ENCODE results near the gene SMCO3.

The SMCO3 gene

DNA sequence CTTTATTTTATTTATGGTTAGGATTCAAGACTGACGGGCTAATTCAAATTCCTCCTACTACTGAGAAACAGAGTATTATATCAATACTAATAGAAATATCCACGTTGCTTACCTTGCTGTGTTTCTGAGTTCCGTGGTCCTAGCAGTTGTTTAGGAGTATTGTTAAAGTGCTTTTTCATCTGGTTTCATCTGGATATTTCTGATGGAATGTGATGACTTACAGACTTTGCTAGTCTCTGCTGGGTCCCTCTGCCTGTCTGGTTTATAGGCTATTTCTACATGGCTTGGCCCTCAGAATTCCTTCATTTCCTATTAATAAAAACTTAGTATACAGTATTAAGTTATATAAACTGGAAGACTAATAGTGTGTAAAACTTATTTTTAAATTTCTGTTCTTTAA, at the start of gene SMCO3:
Gene SMCO3, minus strand, starts transcription at position 169 of the 400 bp plus-strand sequence. CDS start 7,502 bp downstream, outside the sequence.
- Mint-ChIP-seq H3K9me3 (no peaks in the 10 kb centered on the region), H3K4me1 (ENCODE audit: low read depth) (peaks cover 23% of the 10 kb centered on the region), H3K36me3 (ENCODE audit: low read depth) (no peaks in the 10 kb centered on the region), H3K27me3 (no peaks in the 10 kb centered on the region), H3K4me3 (no peak within 1 kb of the TSS), H3K27ac (no peak within 1 kb of the TSS)

DNA sequence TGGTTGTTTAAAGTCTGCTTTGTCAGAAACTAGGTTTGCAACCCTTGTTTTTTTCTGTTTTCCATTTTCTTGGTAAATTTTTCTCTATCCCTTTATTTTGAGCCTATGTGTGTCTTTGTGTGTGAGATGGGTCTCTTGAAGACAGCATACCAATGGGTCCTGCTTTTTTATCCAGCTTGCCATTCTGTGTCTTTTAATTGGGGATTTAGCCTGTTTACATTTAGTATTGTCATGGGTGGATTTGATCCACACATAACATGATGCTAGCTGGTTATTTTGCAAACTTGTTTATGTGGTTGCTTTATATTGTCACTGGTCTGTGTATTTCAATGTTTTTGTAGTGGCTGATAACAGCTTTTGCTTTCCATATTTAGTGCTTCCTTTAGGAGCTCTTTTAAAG, 46.5 kb upstream of the SMCO3 start:
- peaks cover 5% of the 10 kb centered on the region for H3K36me3 Mint-ChIP-seq (ENCODE audit: low read depth)
- H3K4me1 Mint-ChIP-seq (ENCODE audit: low read depth): no peaks in the 10 kb centered on the region
- H3K27ac Mint-ChIP-seq: no peak overlapping the region
- no peaks in the 10 kb centered on the region for H3K27me3 Mint-ChIP-seq
- H3K4me3 Mint-ChIP-seq: no peak overlapping the region
- H3K9me3 Mint-ChIP-seq: peaks cover 13% of the 10 kb centered on the region

DNA sequence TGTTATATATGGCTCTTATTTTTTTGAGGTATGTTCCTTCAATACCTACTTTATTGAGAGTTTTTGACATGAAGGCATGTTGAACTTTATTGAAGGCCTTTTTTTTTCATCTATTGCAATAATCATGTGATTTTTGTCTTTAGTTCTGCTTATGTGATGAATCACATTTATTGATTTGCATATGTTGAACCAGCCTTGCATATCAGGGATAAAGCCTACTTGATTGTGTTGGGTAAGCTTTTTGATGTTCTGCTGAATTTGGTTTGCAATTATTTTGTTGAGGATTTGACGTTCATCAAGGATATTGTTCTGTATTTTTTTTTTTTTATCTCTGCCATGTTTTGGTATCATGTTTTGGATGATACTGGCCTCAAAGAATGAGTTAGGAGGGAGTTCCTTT, 44.5 kb upstream of the SMCO3 start:
- peaks cover 3% of the 10 kb centered on the region for H3K4me1 Mint-ChIP-seq (ENCODE audit: low read depth)
- H3K27ac Mint-ChIP-seq: no peak overlapping the region
- H3K27me3 Mint-ChIP-seq: no peaks in the 10 kb centered on the region
- no peak overlapping the region for H3K4me3 Mint-ChIP-seq
- peaks cover 5% of the 10 kb centered on the region for H3K36me3 Mint-ChIP-seq (ENCODE audit: low read depth)
- H3K9me3 Mint-ChIP-seq: peaks cover 13% of the 10 kb centered on the region

DNA sequence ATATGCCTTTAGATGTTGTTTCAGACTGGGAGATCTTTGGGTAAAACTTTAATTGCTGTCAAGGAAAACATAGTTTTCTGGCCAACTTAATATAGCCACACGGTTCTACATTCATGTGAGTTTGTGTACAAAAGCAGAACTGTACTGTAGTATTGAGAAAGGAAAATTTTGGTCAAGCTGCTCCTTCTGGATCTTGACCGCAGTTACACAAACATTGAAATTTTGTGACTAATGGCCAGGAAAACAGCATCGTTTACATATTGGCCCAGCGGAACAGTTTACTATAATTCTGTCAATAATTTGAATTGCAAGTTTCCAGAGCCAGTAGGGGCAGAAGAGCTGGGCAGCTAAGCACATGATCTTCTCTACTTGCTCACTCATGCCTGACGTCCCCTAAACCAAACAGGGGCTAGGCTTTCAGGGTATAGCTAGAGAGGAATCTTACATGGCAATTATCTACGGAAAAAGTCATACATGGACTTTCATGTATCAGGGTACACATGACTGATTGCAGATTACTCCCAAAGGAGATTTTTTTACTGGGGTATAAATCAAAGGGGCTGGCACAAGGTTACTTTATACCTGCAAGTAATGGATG, 40.7 kb upstream of the SMCO3 start:
- no peak overlapping the region for H3K4me3 Mint-ChIP-seq
- H3K36me3 Mint-ChIP-seq (ENCODE audit: low read depth): no peaks in the 10 kb centered on the region
- no peaks in the 10 kb centered on the region for H3K27me3 Mint-ChIP-seq
- peaks cover 3% of the 10 kb centered on the region for H3K4me1 Mint-ChIP-seq (ENCODE audit: low read depth)
- peaks cover 9% of the 10 kb centered on the region for H3K9me3 Mint-ChIP-seq
- no peak overlapping the region for H3K27ac Mint-ChIP-seq

DNA sequence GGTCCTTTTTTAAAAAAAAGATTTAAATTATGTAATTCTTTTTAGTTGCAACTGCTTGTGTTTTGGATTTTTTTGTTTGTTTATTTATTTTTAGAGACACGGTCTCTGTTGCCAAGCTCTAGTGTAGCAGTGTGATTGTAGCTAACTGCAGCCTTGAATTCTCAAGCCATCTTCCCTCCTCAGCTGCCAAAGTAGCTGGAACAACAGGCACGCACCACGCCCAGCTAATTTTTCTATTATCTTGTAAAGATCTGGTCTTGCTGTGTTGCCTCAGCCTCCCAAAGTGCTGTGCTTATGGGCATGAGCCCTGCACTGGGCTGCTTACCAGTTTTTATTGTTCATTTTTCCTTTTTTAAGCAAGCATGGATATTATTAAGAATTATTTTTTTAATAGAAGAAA, 40.0 kb upstream of the SMCO3 start:
- no peaks in the 10 kb centered on the region for H3K36me3 Mint-ChIP-seq (ENCODE audit: low read depth)
- no peaks in the 10 kb centered on the region for H3K27me3 Mint-ChIP-seq
- peaks cover 3% of the 10 kb centered on the region for H3K9me3 Mint-ChIP-seq
- H3K27ac Mint-ChIP-seq: no peak overlapping the region
- peaks cover 3% of the 10 kb centered on the region for H3K4me1 Mint-ChIP-seq (ENCODE audit: low read depth)
- H3K4me3 Mint-ChIP-seq: no peak overlapping the region

DNA sequence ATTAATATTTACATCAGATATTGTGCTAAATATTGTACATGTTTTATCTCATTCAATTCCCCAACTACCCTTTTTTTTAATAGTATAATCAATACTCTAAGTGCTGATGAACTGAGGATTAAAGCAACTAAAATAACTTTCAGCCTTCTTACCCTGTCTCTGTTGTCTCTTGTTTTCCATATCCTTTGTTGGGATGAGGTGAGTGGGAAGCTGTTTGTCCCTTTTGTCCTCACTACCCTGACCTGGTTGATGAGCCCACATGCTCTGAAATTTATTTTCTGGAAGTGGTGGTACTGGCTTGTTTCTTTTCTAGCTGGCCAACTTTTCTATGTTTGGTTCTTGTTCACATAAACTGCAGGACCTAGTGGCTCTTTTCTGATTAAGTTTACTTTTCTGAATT, 38.9 kb upstream of the SMCO3 start:
- Mint-ChIP-seq H3K36me3 (ENCODE audit: low read depth) (no peaks in the 10 kb centered on the region), H3K4me3 (no peak overlapping the region), H3K27ac (no peak overlapping the region), H3K27me3 (no peaks in the 10 kb centered on the region), H3K4me1 (ENCODE audit: low read depth) (peaks cover 3% of the 10 kb centered on the region), H3K9me3 (no peaks in the 10 kb centered on the region)

DNA sequence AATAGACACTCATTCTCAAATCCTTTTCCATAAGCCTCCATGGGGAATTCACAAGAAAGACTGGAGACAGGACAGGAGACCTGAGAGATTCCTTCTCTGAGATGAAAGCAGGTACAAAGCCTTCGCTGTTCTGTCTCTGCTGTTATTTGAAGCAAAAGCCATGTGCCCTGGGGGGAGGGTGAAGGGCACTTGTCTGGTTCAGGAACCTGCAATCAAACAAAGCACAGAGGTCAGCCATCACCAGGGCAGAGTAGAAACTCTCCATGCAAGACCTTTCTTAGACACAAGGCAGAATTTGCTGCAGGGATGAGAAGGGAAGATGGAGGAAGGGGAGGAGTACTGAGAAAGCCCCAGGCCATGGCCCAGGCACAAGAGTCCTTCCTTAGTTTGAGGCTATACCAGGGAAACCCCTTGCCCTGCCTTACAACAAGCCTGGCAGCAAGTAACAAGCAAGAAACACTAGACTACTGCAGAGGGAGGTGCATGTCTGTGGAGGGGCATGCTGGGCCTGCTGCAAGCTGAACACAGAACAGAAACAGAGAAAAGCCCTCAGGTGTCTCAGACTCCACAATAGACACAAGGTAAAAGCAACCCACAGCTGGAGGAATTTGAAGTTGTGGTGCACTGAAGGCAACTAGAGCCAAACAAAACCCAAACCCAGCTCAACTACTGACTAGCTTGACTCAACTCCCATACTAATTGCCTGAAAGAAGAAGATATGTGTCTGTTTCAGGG, 37.1 kb upstream of the SMCO3 start:
- no peaks in the 10 kb centered on the region for H3K9me3 Mint-ChIP-seq
- no peaks in the 10 kb centered on the region for H3K36me3 Mint-ChIP-seq (ENCODE audit: low read depth)
- H3K4me1 Mint-ChIP-seq (ENCODE audit: low read depth): peaks cover 9% of the 10 kb centered on the region
- no peak overlapping the region for H3K4me3 Mint-ChIP-seq
- H3K27me3 Mint-ChIP-seq: no peaks in the 10 kb centered on the region
- no peak overlapping the region for H3K27ac Mint-ChIP-seq

DNA sequence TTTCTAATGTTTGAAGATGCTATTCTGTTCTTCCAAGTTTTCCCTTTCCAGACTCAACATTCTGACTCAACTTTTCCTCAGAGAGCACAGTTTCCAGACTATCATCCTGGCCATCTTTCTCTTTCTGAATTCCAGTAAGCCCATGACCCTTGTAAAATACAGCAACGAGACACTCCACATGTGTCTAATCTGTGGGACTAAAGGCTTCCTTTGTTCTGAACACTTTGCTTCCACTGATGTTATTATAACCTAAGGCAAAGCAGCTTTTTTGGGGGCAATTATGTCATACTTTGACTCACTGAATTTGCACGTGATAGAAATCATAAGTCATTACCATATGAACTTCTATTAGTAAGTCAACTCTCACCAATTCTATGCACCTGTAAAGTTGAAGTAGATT, 35.7 kb upstream of the SMCO3 start:
- peaks cover 13% of the 10 kb centered on the region for H3K4me1 Mint-ChIP-seq (ENCODE audit: low read depth)
- H3K36me3 Mint-ChIP-seq (ENCODE audit: low read depth): no peaks in the 10 kb centered on the region
- no peaks in the 10 kb centered on the region for H3K27me3 Mint-ChIP-seq
- no peaks in the 10 kb centered on the region for H3K9me3 Mint-ChIP-seq
- no peak overlapping the region for H3K4me3 Mint-ChIP-seq
- no peak overlapping the region for H3K27ac Mint-ChIP-seq

DNA sequence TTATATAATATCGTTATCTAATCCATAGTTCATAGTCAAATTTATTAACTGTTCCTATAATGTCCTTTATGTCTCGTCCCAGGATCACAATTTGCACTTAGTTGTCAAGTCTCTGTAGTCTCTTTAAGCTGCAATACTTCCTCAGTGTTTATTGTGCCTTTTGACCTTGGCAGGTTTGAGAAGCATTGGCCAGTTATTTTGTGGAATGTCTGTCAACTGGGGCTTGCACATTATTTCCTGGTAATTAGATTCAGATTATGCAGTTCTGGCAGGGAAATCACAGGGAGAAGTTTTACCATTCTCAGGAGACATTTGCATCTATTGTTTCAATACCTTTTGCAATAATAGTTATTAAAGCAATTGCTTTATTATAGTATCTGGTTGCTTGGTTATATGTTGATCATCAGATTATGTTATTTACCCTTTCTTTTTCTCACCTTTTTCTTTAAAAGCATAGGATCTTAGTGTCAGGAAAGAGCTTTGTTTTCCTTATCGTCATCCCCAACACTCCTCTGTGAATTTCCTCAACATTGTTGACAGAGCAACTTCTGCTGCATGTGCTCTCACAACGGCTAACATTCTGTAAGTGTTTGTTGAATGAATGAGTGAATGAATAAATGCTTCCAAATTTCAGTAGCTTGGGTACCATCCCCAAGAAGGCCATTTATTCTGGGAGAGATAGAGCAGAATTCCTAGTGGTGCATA, 33.0 kb upstream of the SMCO3 start:
- peaks cover 13% of the 10 kb centered on the region for H3K4me1 Mint-ChIP-seq (ENCODE audit: low read depth)
- H3K27ac Mint-ChIP-seq: no peak overlapping the region
- no peaks in the 10 kb centered on the region for H3K27me3 Mint-ChIP-seq
- no peaks in the 10 kb centered on the region for H3K9me3 Mint-ChIP-seq
- H3K4me3 Mint-ChIP-seq: no peak overlapping the region
- no peaks in the 10 kb centered on the region for H3K36me3 Mint-ChIP-seq (ENCODE audit: low read depth)

DNA sequence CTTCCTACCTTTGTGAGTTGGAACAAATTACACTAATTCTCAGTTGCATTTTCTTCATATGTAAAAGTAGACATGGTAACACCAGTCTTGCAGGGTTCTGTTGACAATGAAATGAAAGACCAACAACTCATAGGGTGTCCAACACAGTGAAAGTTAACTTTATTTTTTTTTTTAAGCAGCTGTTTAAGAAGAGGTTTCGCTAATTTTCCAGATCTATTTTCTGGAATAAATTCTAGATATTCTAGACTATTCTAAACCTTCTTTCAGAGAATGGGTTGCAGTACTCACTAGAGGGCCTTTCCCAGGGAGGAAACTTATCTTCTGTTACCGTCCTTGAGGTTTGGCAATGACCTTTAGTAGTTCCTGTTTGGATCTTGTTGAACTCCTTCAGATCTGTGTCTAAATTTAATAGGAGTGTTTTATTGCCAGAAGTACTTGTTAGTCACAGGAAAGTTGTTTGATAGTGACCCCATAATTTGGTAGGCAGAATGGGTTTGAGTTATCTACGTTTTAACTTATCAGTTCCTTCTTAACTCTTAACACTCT, 32.1 kb upstream of the SMCO3 start:
- no peaks in the 10 kb centered on the region for H3K9me3 Mint-ChIP-seq
- no peak overlapping the region for H3K27ac Mint-ChIP-seq
- H3K4me3 Mint-ChIP-seq: no peak overlapping the region
- H3K27me3 Mint-ChIP-seq: no peaks in the 10 kb centered on the region
- H3K36me3 Mint-ChIP-seq (ENCODE audit: low read depth): no peaks in the 10 kb centered on the region
- peaks cover 13% of the 10 kb centered on the region for H3K4me1 Mint-ChIP-seq (ENCODE audit: low read depth)

DNA sequence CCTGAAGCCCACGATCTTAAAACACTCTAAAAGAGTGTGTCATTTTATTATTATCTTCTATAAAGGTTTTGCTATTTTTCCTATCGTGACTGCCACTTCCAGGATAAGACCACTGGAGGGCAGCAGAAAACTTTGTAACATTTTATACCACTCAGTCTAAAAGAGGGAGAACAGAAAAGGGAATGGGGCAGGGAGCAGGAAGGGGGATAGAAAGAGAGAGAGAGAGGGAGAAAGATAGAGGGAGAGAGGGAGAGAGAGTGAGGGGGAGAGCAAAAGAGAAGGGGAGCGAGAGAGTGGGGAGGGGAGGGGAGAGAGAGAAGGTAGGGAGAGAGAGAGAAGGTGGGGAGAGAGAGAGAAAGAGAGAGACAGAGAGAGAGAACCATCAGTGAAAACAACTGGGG, 31.4 kb upstream of the SMCO3 start:
- H3K4me3 Mint-ChIP-seq: no peak overlapping the region
- no peaks in the 10 kb centered on the region for H3K27me3 Mint-ChIP-seq
- H3K27ac Mint-ChIP-seq: no peak overlapping the region
- H3K4me1 Mint-ChIP-seq (ENCODE audit: low read depth): peaks cover 13% of the 10 kb centered on the region
- no peaks in the 10 kb centered on the region for H3K9me3 Mint-ChIP-seq
- H3K36me3 Mint-ChIP-seq (ENCODE audit: low read depth): no peaks in the 10 kb centered on the region

DNA sequence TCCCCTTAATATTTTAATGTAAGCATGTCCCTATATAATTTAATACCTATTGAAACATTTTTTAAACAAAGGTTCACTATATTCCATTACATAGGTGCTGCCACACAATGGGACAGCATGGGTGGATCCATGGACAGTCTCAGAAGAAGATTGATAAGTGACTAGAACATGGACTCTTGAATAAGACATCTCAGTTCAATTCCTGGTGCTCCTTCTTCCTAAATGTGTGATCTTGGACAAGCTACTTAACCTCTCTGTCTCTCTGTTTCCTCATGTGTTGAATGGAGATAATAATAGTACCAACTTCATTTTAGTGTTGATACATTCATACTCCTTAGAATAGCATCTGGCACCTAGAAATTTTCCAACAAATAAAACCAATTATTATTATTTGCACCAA, 30.4 kb upstream of the SMCO3 start:
- H3K4me1 Mint-ChIP-seq (ENCODE audit: low read depth): peaks cover 13% of the 10 kb centered on the region

DNA sequence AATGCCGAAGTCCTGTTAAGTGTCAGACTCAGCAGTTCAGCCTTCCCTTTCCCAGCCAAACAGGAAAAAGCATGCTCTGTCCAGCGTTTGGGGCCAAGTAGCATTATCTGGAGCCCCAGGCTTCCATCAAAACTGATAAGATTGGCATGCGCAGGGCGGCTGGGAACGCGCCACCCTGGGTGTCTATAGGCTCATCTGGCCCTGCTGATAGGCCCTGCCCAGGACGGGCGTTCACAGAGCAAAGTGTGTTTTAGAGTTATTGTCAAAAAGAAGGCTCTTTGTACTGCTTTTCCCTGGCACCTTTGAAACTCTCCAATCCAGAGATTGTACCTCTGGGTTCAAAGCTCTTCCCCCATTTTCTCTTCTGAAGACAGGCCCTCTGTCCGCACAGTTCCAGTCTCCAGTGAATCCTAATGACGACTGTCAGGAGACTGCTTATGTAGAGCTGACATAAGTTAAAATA, 29.5 kb upstream of the SMCO3 start, which contains the start of gene ART4:
Gene ART4, minus strand, starts transcription at position 102 of the 463 bp plus-strand sequence. CDS start 413 bp downstream, outside the sequence.
- Mint-ChIP-seq H3K27me3 (peaks cover 9% of the 10 kb centered on the region), H3K36me3 (ENCODE audit: low read depth) (no peaks in the 10 kb centered on the region), H3K9me3 (no peaks in the 10 kb centered on the region), H3K4me1 (ENCODE audit: low read depth) (peaks cover 13% of the 10 kb centered on the region), H3K4me3 (no peak within 1 kb of the TSS), H3K27ac (no peak within 1 kb of the TSS)

More for the DNA sequence above, 30.4 kb upstream of the SMCO3 start:
- Mint-ChIP-seq H3K27me3 (peaks cover 2% of the 10 kb centered on the region), H3K9me3 (no peaks in the 10 kb centered on the region), H3K36me3 (ENCODE audit: low read depth) (no peaks in the 10 kb centered on the region), H3K4me3 (no peak overlapping the region), H3K27ac (no peak overlapping the region)

DNA sequence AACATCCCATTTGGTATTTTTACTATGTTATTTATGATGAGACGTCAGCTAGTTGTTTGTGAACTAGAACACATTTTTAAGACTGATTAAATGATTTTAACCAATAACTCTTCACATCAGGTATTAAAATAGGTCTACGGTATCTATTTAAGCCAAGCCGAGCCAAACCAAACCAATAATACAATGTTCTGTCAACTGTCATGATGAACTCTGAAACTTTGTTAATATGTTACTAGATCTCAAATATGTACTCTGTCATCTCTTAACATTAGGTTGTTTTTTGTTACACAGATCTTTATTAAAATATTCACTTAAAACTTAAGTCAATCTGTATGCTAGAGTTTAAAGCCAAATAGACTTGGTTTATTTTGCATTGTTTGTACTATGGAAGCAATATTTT, 28.3 kb upstream of the SMCO3 start:
- Mint-ChIP-seq H3K4me1 (ENCODE audit: low read depth) (peaks cover 13% of the 10 kb centered on the region), H3K9me3 (no peaks in the 10 kb centered on the region), H3K4me3 (no peak overlapping the region), H3K27me3 (peaks cover 11% of the 10 kb centered on the region), H3K36me3 (ENCODE audit: low read depth) (no peaks in the 10 kb centered on the region), H3K27ac (no peak overlapping the region)

DNA sequence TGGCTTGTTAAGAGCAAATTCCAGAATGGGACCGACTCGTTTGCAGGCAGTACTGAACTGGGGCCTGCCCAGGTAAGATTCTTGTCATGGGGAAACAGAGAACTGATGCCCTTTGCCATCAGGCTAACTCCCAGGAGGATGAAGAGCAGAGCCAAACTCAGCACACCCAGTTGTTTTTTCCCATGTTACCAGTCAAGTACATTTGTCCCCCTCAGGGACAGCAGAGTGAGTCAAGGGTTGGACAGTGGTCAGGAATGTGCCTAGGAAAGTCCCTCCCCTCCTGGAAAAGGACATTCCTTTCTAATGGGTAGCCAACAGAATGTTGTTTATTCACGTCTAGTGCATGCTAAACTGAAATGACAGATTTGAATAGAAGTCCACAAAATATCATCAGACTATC, 27.8 kb upstream of the SMCO3 start:
- Mint-ChIP-seq H3K36me3 (ENCODE audit: low read depth) (no peaks in the 10 kb centered on the region), H3K9me3 (no peaks in the 10 kb centered on the region), H3K27me3 (peaks cover 11% of the 10 kb centered on the region), H3K27ac (no peak overlapping the region), H3K4me3 (no peak overlapping the region), H3K4me1 (ENCODE audit: low read depth) (peaks cover 13% of the 10 kb centered on the region)
